HG03095 (cell line): ENCODE results near the gene PANK3.
"Not testable (repeated sequence)": the region's sequence is repeated elsewhere in the genome, so short reads cannot be mapped to it uniquely, and the experiment has no call there.

Source experiments
- ATAC-seq: cut with Tn5 transposase; IDR thresholded peaks from one replicate; pipeline ENCODE4 v1.9.1; 2021; ENCODE audit warnings: moderate library complexity; ENCODE audit not compliant: unreplicated experiment

Gene PANK3

GRCh38 chr5:168596122-168596521, 17.0 kb upstream of the PANK3 start:
- ATAC-seq, result not testable (repeated sequence)

GRCh38 chr5:168592014-168592368, 12.8 kb upstream of the PANK3 start:
- no peak for ATAC-seq

GRCh38 chr5:168591302-168592013, 12.3 kb upstream of the PANK3 start:
- no peak for ATAC-seq

GRCh38 chr5:168590666-168591065, 11.5 kb upstream of the PANK3 start:
- no peak for ATAC-seq

GRCh38 chr5:168587987-168588386, 8.8 kb upstream of the PANK3 start:
- no peak for ATAC-seq

GRCh38 chr5:168585119-168585856, 6.1 kb upstream of the PANK3 start:
- ATAC-seq, result peak; percentile 37

GRCh38 chr5:168583742-168584482, 4.7 kb upstream of the PANK3 start:
- peak; percentile 32 for ATAC-seq

- ATAC-seq, result not testable (repeated sequence)
Measured at GRCh38 chr5:168580814-168581469, 1.8 kb upstream of the PANK3 start.

- no peak for ATAC-seq
Measured at GRCh38 chr5:168580227-168580508, 1.0 kb upstream of the PANK3 start.

GRCh38 chr5:168579488-168580226, 489 bp upstream of the PANK3 start:
- peak; percentile 90 for ATAC-seq

- ATAC-seq, result no peak
Measured at GRCh38 chr5:168578006-168578405, 1.2 kb downstream of the PANK3 start.

GRCh38 chr5:168575391-168576372, 3.5 kb downstream of the PANK3 start:
- ATAC-seq, result no peak

- ATAC-seq, result not testable (repeated sequence)
Measured at GRCh38 chr5:168574156-168574555, 5.0 kb downstream of the PANK3 start.

GRCh38 chr5:168573663-168574062, 5.5 kb downstream of the PANK3 start:
- not testable (repeated sequence) for ATAC-seq

- no peak for ATAC-seq
Measured at GRCh38 chr5:168570490-168571328, 8.5 kb downstream of the PANK3 start.

GRCh38 chr5:168568738-168569137, 10.4 kb downstream of the PANK3 start:
- no peak for ATAC-seq

GRCh38 chr5:168563959-168564358, 15.2 kb downstream of the PANK3 start:
- ATAC-seq, result no peak

GRCh38 chr5:168562279-168562678, 16.9 kb downstream of the PANK3 start:
- ATAC-seq, result no peak

GRCh38 chr5:168557389-168557788, 21.8 kb downstream of the PANK3 start:
- no peak for ATAC-seq
